Caco-2 (cell line): ENCODE results near the gene GRB10. TPM values are rescaled to one million over a fixed set of nuclear protein-coding genes. Genes with fewer than 3 reads are reported as not detected.

Experiments used
- BruUV-seq: library from RNA; stranded (reverse); fragments of 400-500 nt; replicated peaks from 2 replicates; lab custom pipeline; 2021; lab: Mats Ljungman, UMichigan
- CTCF ChIA-PET: fragments of 300-600 bp; sonication (Branson Sonifier 250); formaldehyde crosslinking; loops from one replicate; lab custom pipeline; 2022; ENCODE audit warnings: antibody characterized with exemption; lab: Charles Lee
- POLR2A ChIA-PET: fragments of 300-600 bp; sonication (Branson Sonifier 250); formaldehyde crosslinking; loops from one replicate; lab custom pipeline; 2022; ENCODE audit warnings: antibody characterized with exemption; lab: Charles Lee
- DNase-seq, 2 experiments: peaks; one replicate each; pipeline versions ENCODE4 v3.0.0 to v3.0.0-alpha.2; 2020 to 2022
- H3K27me3 ChIP-seq: replicated peaks from 2 replicates; pipeline ENCODE4 v1.6.0; 2011; ENCODE audit warnings: low read length; ENCODE audit not compliant: control insufficient read depth, insufficient read depth
- H3K36me3 ChIP-seq: 2 replicates; pipeline ENCODE4 v1.5.1; 2011; ENCODE audit warnings: low read length; ENCODE audit not compliant: control insufficient read depth, insufficient read depth
- H3K4me1 ChIP-seq: fragments of 250-450 bp; sonication (Bioruptor Pico); 2 replicates; pipeline ENCODE4 v1.5.1; 2020; ENCODE audit warnings: mild to moderate bottlenecking
- H3K4me3 ChIP-seq: 2 replicates; pipeline ENCODE4 v1.5.1; 2011; ENCODE audit warnings: low read depth, mild to moderate bottlenecking, control low read depth, low read length
- H3K9me3 ChIP-seq: fragments of 250-450 bp; sonication (Bioruptor Pico); 2 replicates; pipeline ENCODE4 v1.5.1; 2020; ENCODE audit warnings: mild to moderate bottlenecking, moderate library complexity
- H3K27ac Mint-ChIP-seq: one replicate; pipeline ENCODE4 v1.8.0; 2022; ENCODE audit warnings: mixed read lengths; ENCODE audit not compliant: unreplicated experiment
- H3K27me3 Mint-ChIP-seq: one replicate; pipeline ENCODE4 v1.8.0; 2022; ENCODE audit warnings: mixed read lengths; ENCODE audit not compliant: insufficient read depth, unreplicated experiment
- H3K36me3 Mint-ChIP-seq: one replicate; pipeline ENCODE4 v1.8.0; 2022; ENCODE audit warnings: mild to moderate bottlenecking, mixed read lengths; ENCODE audit not compliant: insufficient read depth, unreplicated experiment
- H3K4me1 Mint-ChIP-seq: one replicate; pipeline ENCODE4 v1.8.0; 2022; ENCODE audit warnings: low read depth, mixed read lengths; ENCODE audit not compliant: unreplicated experiment
- H3K4me3 Mint-ChIP-seq: one replicate; pipeline ENCODE4 v1.8.0; 2022; ENCODE audit warnings: mild to moderate bottlenecking, moderate library complexity, mixed read lengths; ENCODE audit not compliant: unreplicated experiment
- H3K9me3 Mint-ChIP-seq: one replicate; pipeline ENCODE4 v1.8.0; 2022; ENCODE audit warnings: mixed read lengths; ENCODE audit not compliant: unreplicated experiment
- CTCF ChIP-seq, 2 experiments: fragments of 200-600 bp in 1 of 2; IDR thresholded peaks; 1 replicate in 1 of 2; 2 replicates in 1 of 2; pipeline versions ENCODE4 v1.5.1 to v1.8.0; 2011 to 2022; ENCODE audit warnings: antibody characterized with exemption in 1 of 2, control low read depth in 1 of 2, inconsistent platforms in 1 of 2, low read depth in 1 of 2, low read length in 1 of 2, mild to moderate bottlenecking in 1 of 2, moderate library complexity in 1 of 2; ENCODE audit not compliant: insufficient read depth in 1 of 2, severe bottlenecking in 1 of 2, unreplicated experiment in 1 of 2
- intact Hi-C: fragments of 100-400 bp; cut with micrococcal nuclease; formaldehyde crosslinking; loops from one replicate; pipeline ENCODE4 v1.10.0; 2022; ENCODE audit not compliant: unreplicated experiment
- total RNA-seq: library from RNA; stranded (reverse); gene quantifications from 2 replicates; pipeline ENCODE4 v1.2.3, GENCODE V29; 2022

Gene GRB10
- total RNA-seq, 1 experiment from 2014 or later: 79.3 TPM

- Histone ChIP-seq H3K9me3 (no peaks in the 10 kb centered on the region), H3K27me3 (no peaks in the 10 kb centered on the region), H3K4me1 (peaks cover 5% of the 10 kb centered on the region; the same call in 1 of the 2 replicates), H3K36me3 (peaks cover 2% of the 10 kb centered on the region; the same call in 1 of the 2 replicates), H3K4me3 (peak overlapping the region; percentile 47)
- BruUV-seq: no TSS peak
- DNase-seq: peak; percentile 75 to 81
- Mint-ChIP-seq H3K36me3 (no peaks in the 10 kb centered on the region), H3K27me3 (no peaks in the 10 kb centered on the region), H3K4me3 (peak overlapping the region; percentile 88), H3K4me1 (no peaks in the 10 kb centered on the region), H3K27ac (no peak overlapping the region), H3K9me3 (peaks cover 7% of the 10 kb centered on the region)
- ChIA-PET CTCF (interaction anchor here (0.5 to 0.8 kb wide), 3 partner anchors 216 to 369 kb away, joined by 3 to 8 read pairs (median 4); no protein-coding TSS in a partner anchor), POLR2A (no interaction called here)
- no peak for TF ChIP-seq CTCF (IDR thresholded peaks at IDR 0.05; ENCODE audit: insufficient read depth in 1 of 2, low read depth in 1 of 2, low read length in 1 of 2, severe bottlenecking in 1 of 2, unreplicated experiment in 1 of 2)
- intact Hi-C loops: loop anchor here (2.0 to 5.0 kb wide), 3 partner anchors 61 to 209 kb away; no protein-coding TSS in a partner anchor
These were observed 10.6 kb upstream of the GRB10 start for GRCh38 chr7:50793120-50793946.

GRCh38 chr7:50792342-50793119 is 9.8 kb upstream of the GRB10 start:
- DNase-seq: peak in 1 of 2 experiments; percentile 67
- Mint-ChIP-seq H3K4me1 (no peaks in the 10 kb centered on the region), H3K27me3 (no peaks in the 10 kb centered on the region), H3K4me3 (peak overlapping the region; percentile 88), H3K36me3 (no peaks in the 10 kb centered on the region), H3K9me3 (no peaks in the 10 kb centered on the region), H3K27ac (peak overlapping the region; percentile 87)
- peaks cover 2% of the 10 kb centered on the region; the same call in 1 of the 2 replicates for H3K36me3 ChIP-seq
- ChIA-PET POLR2A (no interaction called here), CTCF (interaction anchor here (0.5 to 1.0 kb wide), 3 partner anchors 106 to 370 kb away, joined by 3 to 8 read pairs (median 3); no protein-coding TSS in a partner anchor)
- BruUV-seq: no TSS peak
- no peaks in the 10 kb centered on the region for H3K27me3 ChIP-seq
- no peak for TF ChIP-seq CTCF (IDR thresholded peaks at IDR 0.05; ENCODE audit: insufficient read depth in 1 of 2, low read depth in 1 of 2, low read length in 1 of 2, severe bottlenecking in 1 of 2, unreplicated experiment in 1 of 2)
- intact Hi-C loops: loop anchor here (2.0 to 5.0 kb wide), 3 partner anchors 60 to 210 kb away; no protein-coding TSS in a partner anchor
- H3K4me1 ChIP-seq: peaks cover 5% of the 10 kb centered on the region; the same call in 1 of the 2 replicates
- H3K4me3 ChIP-seq: peak overlapping the region; percentile 47
- H3K9me3 ChIP-seq: no peaks in the 10 kb centered on the region

DNA sequence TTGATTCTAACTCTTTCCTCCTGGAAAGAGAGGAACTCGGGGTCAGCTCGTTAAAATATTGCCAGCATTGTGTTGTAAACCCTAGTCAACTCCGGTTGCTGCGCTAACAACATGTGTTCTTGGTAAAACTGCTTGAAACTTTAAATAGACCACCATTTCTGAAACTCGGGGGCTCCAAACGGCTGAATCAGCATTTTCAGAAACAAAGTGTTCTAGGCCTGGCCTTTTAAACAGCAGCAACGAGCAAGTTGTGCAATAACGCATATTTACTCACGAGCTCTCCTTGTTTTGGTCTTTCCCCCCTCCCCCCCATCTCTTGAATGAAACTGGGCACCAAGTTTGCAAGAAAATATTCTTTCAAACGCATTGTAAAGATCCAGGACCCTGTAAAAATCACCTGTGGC is 9.2 kb upstream of the GRB10 start:
- H3K4me1 Mint-ChIP-seq: no peaks in the 10 kb centered on the region
- H3K9me3 ChIP-seq: no peaks in the 10 kb centered on the region
- DNase-seq: no peak
- peak overlapping the region; percentile 87 for H3K27ac Mint-ChIP-seq
- TF ChIP-seq CTCF (IDR thresholded peaks at IDR 0.05; ENCODE audit: insufficient read depth in 1 of 2, low read depth in 1 of 2, low read length in 1 of 2, severe bottlenecking in 1 of 2, unreplicated experiment in 1 of 2): no peak
- no peaks in the 10 kb centered on the region for H3K27me3 Mint-ChIP-seq
- H3K4me3 Mint-ChIP-seq: peak overlapping the region; percentile 88
- BruUV-seq: TSS peak; percentile 47
- ChIA-PET CTCF (interaction anchor here (0.6 to 1.0 kb wide), 2 partner anchors 107 to 349 kb away, joined by 3 read pairs; no protein-coding TSS in a partner anchor), POLR2A (no interaction called here)
- peaks cover 2% of the 10 kb centered on the region; the same call in 1 of the 2 replicates for H3K36me3 ChIP-seq
- H3K9me3 Mint-ChIP-seq: peaks cover 5% of the 10 kb centered on the region
- H3K4me3 ChIP-seq: peak overlapping the region; percentile 47
- intact Hi-C loops: loop anchor here (2.0 to 5.0 kb wide), 3 partner anchors 60 to 210 kb away; no protein-coding TSS in a partner anchor
- H3K4me1 ChIP-seq: peaks cover 5% of the 10 kb centered on the region; the same call in 1 of the 2 replicates
- no peaks in the 10 kb centered on the region for H3K36me3 Mint-ChIP-seq
- no peaks in the 10 kb centered on the region for H3K27me3 ChIP-seq
